ENCODE measurements around the gene PHACTR1. TPM values are rescaled to one million over a fixed set of nuclear protein-coding genes. Genes with fewer than 3 reads are reported as not detected.

The PHACTR1 gene
- total RNA-seq, 1 donor from 2014 or later, result 116 TPM

GRCh38 chr6:12957321-12958051 lies 240.9 kb downstream of the PHACTR1 start:
- DNase-seq (ENCODE audit: missing footprints), result peak; percentile 84
- intact Hi-C loops (cut with DNase I), result loop anchor here (5.0 kb wide), 1 partner anchor 45 kb away; no protein-coding TSS in a partner anchor
- peak; percentile 84 for ATAC-seq

GRCh38 chr6:12958052-12958706 lies 241.6 kb downstream of the PHACTR1 start:
- intact Hi-C loops (cut with DNase I), result loop anchor here (5.0 kb wide), 1 partner anchor 46 kb away; no protein-coding TSS in a partner anchor
- peak; percentile 27 for ATAC-seq
- no peak for DNase-seq (ENCODE audit: missing footprints)

DNA sequence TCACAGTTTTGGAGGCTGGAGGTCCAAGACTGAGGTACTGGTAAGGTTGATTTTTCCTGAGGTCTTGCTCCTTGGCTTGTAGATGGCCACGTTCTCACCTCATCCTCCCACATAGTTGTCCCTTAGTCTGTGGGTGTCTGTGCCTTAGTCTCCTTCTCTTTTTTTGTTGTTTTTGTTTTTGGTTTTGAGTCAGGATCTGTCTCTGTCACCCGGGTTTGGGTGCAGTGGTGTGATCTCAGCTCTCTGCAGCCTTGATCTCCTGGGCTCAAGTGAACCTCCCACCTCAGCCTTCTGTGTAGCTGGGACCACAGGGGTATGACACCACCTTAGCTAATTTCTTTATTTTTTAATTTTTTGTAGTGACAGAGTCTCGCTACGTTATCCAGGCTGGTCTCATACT lies 245.2 kb downstream of the PHACTR1 start:
- DNase-seq (ENCODE audit: missing footprints) (no peak), ATAC-seq (no peak)
- intact Hi-C loops (cut with DNase I), result loop anchor here (2.0 to 5.0 kb wide), 2 partner anchors 51 to 161 kb away; no protein-coding TSS in a partner anchor

DNA sequence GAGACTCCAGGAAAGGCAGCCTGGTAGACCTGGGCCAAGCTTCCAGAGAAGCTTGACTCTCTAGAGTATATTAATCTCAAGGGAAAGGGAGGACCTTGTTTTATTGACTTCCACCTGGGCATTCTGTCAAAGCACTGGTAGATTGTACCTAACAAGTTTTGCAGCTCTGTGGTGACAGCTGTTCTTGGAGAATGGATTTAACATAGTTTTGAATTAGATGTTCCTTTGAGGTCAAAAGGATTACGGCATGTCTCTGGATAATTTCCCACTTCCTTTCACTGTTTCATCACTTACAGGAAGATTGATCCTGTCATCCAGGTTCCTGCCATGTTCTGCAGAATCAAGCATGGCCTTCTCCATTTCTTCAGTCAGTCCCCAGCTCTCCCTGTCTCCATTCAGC lies 246.0 kb downstream of the PHACTR1 start:
- ATAC-seq (peak; percentile 61), DNase-seq (ENCODE audit: missing footprints) (no peak)
- intact Hi-C loops (cut with DNase I), result loop anchor here (2.0 to 5.0 kb wide), 2 partner anchors 50 to 160 kb away; no protein-coding TSS in a partner anchor

- DNase-seq (ENCODE audit: missing footprints) (no peak), ATAC-seq (peak; percentile 29)
- intact Hi-C loops (cut with DNase I), result loop anchor here (2.0 to 5.0 kb wide), 2 partner anchors 50 to 159 kb away; no protein-coding TSS in a partner anchor
These were observed 246.4 kb downstream of the PHACTR1 start for GRCh38 chr6:12962987-12963386.

- intact Hi-C loops (cut with DNase I), result loop anchor here (2.0 to 5.0 kb wide), 2 partner anchors 49 to 159 kb away; no protein-coding TSS in a partner anchor
- DNase-seq (ENCODE audit: missing footprints) (no peak), ATAC-seq (peak; percentile 74)
These were observed 247.0 kb downstream of the PHACTR1 start for GRCh38 chr6:12963567-12963966.

DNA sequence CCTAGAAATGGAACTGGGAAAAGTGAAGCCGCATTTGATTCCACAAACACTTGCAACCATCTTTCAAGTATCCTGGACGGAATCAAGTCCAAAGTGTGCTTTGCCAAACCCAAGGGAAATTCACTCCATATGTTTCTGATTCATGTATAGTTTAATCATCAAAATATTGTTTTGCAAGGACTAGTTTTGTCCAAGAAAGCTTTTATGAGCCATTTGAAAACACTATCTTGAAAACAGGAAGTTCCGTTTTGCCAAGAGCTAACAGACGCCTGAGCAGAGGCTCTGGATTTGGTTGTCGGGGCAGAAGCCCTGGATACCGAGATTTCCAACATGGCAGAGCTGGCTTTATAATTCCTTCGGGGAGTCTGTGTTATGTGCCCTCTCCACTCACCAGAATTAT lies 251.1 kb downstream of the PHACTR1 start:
- ATAC-seq, result no peak
- intact Hi-C loops (cut with DNase I), result no loop called here
- no peak for DNase-seq (ENCODE audit: missing footprints)

- intact Hi-C loops (cut with DNase I), result no loop called here
These were observed 251.7 kb downstream of the PHACTR1 start for GRCh38 chr6:12968290-12968689.

DNA sequence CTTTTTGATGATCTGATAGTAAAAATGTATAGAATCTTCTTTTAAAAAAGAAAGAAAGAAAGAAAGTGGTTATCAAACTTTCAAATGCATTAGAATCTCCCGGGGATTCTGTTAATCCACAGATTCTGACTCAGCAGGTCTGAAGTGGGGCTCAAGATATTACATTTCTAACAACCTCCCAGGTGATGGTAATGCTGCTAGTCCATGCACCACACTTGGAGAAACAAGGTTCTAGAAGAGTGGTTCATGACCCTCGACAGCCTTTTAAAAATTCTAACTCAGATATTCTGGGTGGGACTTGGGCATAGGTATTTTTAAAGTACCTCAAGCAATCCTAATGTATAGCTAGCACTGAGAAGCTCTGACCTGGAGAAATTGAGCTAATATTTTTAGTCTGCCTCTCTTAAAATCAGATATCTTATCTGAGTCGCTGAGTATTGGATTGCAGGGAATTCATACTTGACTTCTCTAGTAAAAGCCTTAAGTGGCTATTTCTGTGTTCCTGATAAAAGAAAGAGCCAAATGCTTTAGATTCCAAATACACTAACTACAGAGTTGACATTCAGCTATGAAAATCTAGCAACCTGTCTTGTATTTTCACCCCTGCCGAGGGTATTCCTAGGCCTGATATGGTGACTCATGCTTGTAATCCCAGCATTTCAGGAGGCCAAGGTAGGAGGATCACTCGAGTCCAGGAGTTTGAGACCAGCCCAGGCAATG lies 252.4 kb downstream of the PHACTR1 start:
- no peak for DNase-seq (ENCODE audit: missing footprints)
- intact Hi-C loops (cut with DNase I), result no loop called here
- ATAC-seq, result no peak

More at GRCh38 chr6:12968290-12968689, 251.7 kb downstream of the PHACTR1 start:
- no peak for DNase-seq (ENCODE audit: missing footprints)
- ATAC-seq, result no peak

DNA sequence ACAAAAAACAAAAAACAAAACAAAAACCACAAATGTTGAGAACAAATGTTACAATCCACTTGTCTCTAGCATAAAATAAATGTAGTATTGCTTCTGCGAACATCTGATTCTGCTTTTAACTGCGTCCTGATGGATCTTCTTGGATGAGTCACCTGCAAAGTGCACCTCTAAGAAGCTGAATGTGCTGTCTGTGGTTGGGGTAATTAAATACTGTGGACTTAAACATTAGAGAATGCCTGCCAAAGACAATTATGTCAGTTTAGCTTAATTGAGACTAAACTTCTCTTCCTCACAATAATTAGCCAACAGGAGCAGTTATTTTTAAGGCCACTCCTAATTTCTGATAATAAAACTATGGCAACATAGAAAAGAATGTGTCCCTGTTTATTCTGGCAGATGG lies 253.4 kb downstream of the PHACTR1 start:
- DNase-seq (ENCODE audit: missing footprints) (no peak), ATAC-seq (no peak)
- intact Hi-C loops (cut with DNase I), result no loop called here

DNA sequence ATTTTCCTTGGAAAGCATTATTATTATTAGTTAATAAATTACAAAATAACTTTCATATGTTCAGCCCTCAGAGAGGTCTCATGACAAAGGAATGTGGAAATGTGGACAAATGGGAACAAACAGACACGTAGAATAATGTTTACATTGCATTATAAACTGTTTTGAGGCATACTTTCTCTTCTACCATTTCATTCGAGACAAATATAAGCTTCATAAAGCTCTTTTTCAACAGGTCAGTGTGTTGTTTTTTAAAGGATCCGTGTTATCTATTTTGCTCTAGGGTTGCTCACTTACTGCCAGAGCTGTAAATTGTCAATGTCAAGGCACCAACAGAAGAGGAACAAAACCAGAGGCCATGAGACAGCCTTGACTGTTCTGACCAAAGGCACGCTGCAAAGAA lies 256.8 kb downstream of the PHACTR1 start:
- intact Hi-C loops (cut with DNase I), result no loop called here
- DNase-seq (ENCODE audit: missing footprints), result no peak
- peak; percentile 64 for ATAC-seq

GRCh38 chr6:12974551-12974950 lies 258.0 kb downstream of the PHACTR1 start:
- intact Hi-C loops (cut with DNase I), result no loop called here
- no peak for DNase-seq (ENCODE audit: missing footprints)
- no peak for ATAC-seq

DNA sequence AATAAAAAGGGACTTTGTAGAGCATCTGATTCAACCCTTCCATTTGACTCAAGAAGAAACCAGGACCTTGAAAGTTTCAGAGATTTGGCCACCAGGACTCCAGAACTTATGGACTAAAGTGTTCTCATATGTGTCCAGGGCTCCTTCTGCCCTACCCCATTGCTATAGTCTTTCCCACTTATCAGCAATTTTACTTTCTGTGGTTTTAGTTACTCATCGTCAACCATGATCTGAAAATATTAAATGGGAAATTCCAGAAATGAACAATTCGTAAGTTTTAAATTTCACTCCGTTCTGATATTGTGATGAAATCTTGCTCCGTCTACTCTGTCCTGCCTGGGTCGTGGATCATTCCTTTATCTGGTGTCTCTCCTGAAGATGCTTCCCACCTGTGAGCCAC lies 259.8 kb downstream of the PHACTR1 start:
- intact Hi-C loops (cut with DNase I), result no loop called here

GRCh38 chr6:12977206-12977605 lies 260.6 kb downstream of the PHACTR1 start:
- intact Hi-C loops (cut with DNase I), result no loop called here
- no peak for DNase-seq (ENCODE audit: missing footprints)

More for the DNA sequence above, 259.8 kb downstream of the PHACTR1 start:
- no peak for DNase-seq (ENCODE audit: missing footprints)
- no peak for ATAC-seq

GRCh38 chr6:12977806-12978205 lies 261.2 kb downstream of the PHACTR1 start:
- no peak for ATAC-seq
- intact Hi-C loops (cut with DNase I), result no loop called here
- DNase-seq (ENCODE audit: missing footprints), result no peak

More at GRCh38 chr6:12977206-12977605, 260.6 kb downstream of the PHACTR1 start:
- ATAC-seq, result no peak

DNA sequence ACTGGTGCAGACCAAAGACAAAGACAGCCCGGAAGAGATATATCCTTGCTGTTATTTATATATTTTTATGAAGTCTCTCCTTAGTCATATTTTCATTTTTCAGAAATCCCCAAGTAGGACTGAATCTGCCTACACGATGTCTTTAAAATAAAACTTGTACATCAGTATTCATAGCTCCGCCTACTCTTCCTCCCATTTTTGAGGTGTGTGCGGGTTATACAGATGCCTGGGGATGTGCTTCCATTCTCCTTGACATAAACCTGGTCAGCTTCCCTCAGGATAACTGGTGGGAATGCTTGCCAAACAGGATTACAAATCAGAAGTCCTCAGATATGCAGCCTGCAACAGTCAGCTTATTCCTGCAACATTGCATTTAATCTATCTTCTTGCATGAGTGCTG lies 264.2 kb downstream of the PHACTR1 start:
- ATAC-seq (no peak), DNase-seq (ENCODE audit: missing footprints) (no peak)
- intact Hi-C loops (cut with DNase I), result no loop called here

DNA sequence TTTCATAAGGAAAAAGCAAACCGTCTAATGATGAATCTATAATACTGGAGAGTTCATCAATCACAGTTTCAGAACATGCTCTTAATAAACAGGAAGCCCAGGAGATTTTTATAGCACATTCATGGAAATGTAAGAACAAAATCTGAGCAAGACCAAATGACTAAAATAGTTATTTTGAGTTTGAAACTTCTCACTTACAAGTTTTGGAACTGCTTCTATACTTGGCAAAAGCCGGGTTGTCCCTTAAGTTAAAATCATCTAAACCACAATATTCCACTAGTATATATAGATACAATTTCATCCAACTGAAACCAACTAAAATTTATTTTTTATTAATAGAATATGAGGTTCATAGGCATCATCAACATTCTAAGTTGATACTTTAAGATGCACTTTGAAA lies 268.2 kb downstream of the PHACTR1 start:
- DNase-seq (ENCODE audit: missing footprints) (no peak), ATAC-seq (no peak)
- intact Hi-C loops (cut with DNase I), result no loop called here

GRCh38 chr6:12987783-12988182 lies 271.2 kb downstream of the PHACTR1 start:
- DNase-seq (ENCODE audit: missing footprints) (no peak), ATAC-seq (peak; percentile 48)
- intact Hi-C loops (cut with DNase I), result no loop called here

- no peak for DNase-seq (ENCODE audit: missing footprints)
- ATAC-seq, result no peak
- intact Hi-C loops (cut with DNase I), result no loop called here
These were observed 273.6 kb downstream of the PHACTR1 start for GRCh38 chr6:12990162-12990561.

Measured in Right ventricle myocardium inferior (tissue), 1 donor.